Transverse colon (tissue), 4 donors: ENCODE data around the gene PFDN2.

ENCODE experiments used
- EP300 ChIP-seq: sonication (generic); formaldehyde crosslinking; IDR thresholded peaks from one replicate; pipeline ENCODE4 v1.6.1; 2017; ENCODE audit warnings: antibody characterized with exemption, low read depth
- POLR2A ChIP-seq: fragments of 450-650 bp; IDR thresholded peaks from one replicate; pipeline ENCODE4 v1.6.1; 2016; ENCODE audit warnings: antibody characterized with exemption, mild to moderate bottlenecking, moderate library complexity
- POLR2AphosphoS5 ChIP-seq, 3 donors: sonication (generic); formaldehyde crosslinking; IDR thresholded peaks; one replicate each; pipeline ENCODE4 v1.6.1; 2016; ENCODE audit warnings: antibody characterized with exemption in 3 of 3
- TF ChIP-seq, protein P1 (sequence below), 5 experiments: fragments of 200-600 bp in 3 of 5; fragments of 450-650 bp in 2 of 5; sonication (generic) in 3 of 5; IDR thresholded peaks; 1 replicate in 2 of 5; 2 replicates in 3 of 5; pipeline ENCODE4 v1.5.1; 2016 to 2017; ENCODE audit warnings: antibody characterized with exemption in 5 of 5, inconsistent platforms in 3 of 5, mild to moderate bottlenecking in 2 of 5, moderate library complexity in 1 of 5

DNA sequence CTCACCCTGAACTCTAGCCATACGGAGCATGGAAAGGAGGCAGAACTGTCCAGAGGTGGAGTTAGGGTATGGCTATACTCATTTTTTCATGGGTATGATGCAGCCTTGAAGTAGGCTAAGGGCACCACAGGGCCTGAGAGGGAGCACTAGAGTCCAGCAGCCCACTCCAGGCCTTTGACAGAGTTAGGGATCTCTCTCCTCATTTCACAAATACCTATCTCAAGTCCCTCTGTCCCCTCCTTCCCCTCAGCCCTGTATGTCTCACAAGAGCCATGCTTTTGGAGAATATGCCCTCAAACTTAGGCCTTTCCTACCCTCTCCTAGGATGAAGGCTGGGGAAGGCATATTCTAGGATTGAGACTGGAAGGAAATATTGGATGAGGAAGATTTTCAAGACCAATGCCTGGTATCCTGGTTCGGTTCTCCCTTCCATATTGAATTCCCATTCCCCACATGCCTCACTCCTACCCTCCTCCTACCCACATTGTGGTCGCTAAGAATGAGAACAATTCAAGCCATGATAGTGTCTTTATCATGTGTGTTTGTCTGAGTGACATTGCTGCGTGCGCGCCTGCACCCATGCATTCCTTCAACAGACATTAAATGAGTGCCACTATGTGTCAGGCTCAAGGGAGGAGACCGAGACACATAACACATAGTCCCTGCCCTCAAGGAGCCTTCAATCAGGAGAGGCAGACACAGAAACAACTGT lies 25.9 kb downstream of the PFDN2 start:
- TF ChIP-seq, protein P1, sequence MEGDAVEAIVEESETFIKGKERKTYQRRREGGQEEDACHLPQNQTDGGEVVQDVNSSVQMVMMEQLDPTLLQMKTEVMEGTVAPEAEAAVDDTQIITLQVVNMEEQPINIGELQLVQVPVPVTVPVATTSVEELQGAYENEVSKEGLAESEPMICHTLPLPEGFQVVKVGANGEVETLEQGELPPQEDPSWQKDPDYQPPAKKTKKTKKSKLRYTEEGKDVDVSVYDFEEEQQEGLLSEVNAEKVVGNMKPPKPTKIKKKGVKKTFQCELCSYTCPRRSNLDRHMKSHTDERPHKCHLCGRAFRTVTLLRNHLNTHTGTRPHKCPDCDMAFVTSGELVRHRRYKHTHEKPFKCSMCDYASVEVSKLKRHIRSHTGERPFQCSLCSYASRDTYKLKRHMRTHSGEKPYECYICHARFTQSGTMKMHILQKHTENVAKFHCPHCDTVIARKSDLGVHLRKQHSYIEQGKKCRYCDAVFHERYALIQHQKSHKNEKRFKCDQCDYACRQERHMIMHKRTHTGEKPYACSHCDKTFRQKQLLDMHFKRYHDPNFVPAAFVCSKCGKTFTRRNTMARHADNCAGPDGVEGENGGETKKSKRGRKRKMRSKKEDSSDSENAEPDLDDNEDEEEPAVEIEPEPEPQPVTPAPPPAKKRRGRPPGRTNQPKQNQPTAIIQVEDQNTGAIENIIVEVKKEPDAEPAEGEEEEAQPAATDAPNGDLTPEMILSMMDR (IDR thresholded peaks at IDR 0.05), result no peak
- no peak for TF ChIP-seq POLR2AphosphoS5 (IDR thresholded peaks at IDR 0.05)
- TF ChIP-seq EP300, result no peak
- TF ChIP-seq POLR2A, result no peak
